Measurements from ENCODE around the gene THTPA. TPM values are rescaled to one million over a fixed set of nuclear protein-coding genes. Genes with fewer than 3 reads are reported as not detected.
A peak's percentile ranks its signal among the peaks of the same experiment; 100 is the strongest.

Gene THTPA
- total RNA-seq, 1 experiment from 2014 or later = 12.3 TPM

GRCh38 chr14:23555533-23555881, 564 bp upstream of the THTPA start:
- H3K36me3 ChIP-seq = no peaks in the 10 kb centered on the region
- DNase-seq = no peak
- H3K4me3 ChIP-seq = peak overlapping the region; percentile 100
- H3K27ac ChIP-seq = peak overlapping the region; percentile 89
- H3K4me1 ChIP-seq = peaks cover 7% of the 10 kb centered on the region; the same call in 1 of the 2 replicates
- no peaks in the 10 kb centered on the region for H3K27me3 ChIP-seq
- H3K9me3 ChIP-seq (replicated peaks) = no peaks in the 10 kb centered on the region

DNA sequence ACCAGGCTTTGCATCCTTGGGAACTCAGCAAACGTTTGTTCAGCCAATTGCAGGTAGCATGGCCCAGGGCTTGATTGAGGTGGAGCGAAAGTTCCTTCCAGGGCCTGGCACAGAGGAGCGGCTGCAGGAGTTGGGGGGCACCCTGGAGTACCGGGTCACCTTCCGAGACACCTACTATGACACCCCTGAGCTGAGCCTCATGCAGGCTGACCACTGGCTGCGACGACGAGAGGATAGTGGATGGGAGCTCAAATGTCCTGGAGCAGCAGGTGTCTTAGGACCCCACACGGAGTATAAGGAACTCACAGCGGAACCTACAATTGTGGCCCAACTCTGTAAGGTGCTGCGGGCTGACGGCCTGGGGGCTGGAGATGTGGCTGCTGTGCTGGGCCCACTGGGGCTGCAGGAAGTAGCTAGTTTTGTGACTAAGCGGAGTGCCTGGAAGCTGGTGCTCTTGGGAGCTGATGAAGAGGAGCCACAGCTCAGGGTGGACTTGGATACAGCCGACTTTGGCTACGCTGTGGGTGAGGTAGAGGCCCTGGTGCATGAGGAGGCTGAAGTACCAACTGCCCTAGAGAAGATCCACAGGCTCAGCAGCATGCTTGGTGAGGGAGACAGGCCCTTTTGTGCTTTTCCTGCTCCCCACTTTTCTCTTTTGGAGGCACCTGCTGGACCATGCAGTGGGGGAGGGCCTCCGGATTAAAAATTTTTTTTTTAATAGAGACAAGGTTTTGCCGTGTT, 799 bp downstream of the THTPA start:
- Histone ChIP-seq H3K36me3 (no peaks in the 10 kb centered on the region), H3K27ac (no peak overlapping the region), H3K4me1 (peaks cover 7% of the 10 kb centered on the region; the same call in 1 of the 2 replicates), H3K9me3 (replicated peaks) (no peaks in the 10 kb centered on the region), H3K27me3 (no peaks in the 10 kb centered on the region), H3K4me3 (peak overlapping the region; percentile 100)
- no peak for DNase-seq

DNA sequence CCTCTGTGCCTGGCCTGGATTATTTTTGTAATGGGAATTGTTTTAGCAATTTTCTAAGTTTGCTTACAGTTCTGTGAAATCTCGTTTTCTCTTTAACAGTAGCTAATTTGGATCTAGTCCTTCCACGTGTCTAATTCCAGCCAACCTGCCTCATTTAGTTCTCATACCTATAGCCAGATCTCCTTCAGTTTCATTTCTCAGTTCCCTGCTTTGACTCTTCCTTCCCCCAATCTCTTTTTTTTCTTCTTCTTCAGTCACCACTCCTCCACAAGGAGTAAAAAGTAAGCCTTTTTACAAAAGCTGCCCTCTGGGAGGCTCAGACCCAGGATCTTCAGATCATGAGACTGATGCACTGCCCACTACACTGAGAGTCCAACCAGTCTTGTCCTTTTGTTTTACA, 1.4 kb downstream of the THTPA start:
- H3K9me3 ChIP-seq (replicated peaks) = no peaks in the 10 kb centered on the region
- no peak for DNase-seq
- no peaks in the 10 kb centered on the region for H3K27me3 ChIP-seq
- H3K4me1 ChIP-seq = peaks cover 7% of the 10 kb centered on the region; the same call in 1 of the 2 replicates
- no peak overlapping the region for H3K27ac ChIP-seq
- H3K36me3 ChIP-seq = no peaks in the 10 kb centered on the region
- no peak overlapping the region for H3K4me3 ChIP-seq

DNA sequence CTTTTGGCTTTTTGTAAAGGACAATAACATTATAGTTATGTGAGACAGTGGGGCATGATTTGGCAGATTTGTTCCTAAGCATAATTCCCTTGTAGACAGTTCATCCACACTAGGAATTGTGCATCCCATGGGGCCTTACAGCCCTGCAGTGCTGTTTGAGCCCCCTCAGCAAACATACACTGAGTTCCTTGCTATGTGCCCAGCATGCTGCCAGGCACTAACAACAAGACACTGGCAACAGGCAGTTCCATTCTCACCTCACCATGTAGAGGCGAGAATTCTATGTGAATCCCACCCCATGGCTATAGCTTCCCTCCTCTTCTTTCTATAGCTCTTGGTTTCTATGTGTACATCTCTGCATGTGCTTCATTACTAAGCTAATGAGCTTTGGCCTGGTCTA, 1.9 kb downstream of the THTPA start:
- no peak overlapping the region for H3K4me3 ChIP-seq
- peaks cover 7% of the 10 kb centered on the region; the same call in 1 of the 2 replicates for H3K4me1 ChIP-seq
- no peaks in the 10 kb centered on the region for H3K36me3 ChIP-seq
- no peak overlapping the region for H3K27ac ChIP-seq
- DNase-seq = no peak
- no peaks in the 10 kb centered on the region for H3K27me3 ChIP-seq
- no peaks in the 10 kb centered on the region for H3K9me3 ChIP-seq (replicated peaks)

DNA sequence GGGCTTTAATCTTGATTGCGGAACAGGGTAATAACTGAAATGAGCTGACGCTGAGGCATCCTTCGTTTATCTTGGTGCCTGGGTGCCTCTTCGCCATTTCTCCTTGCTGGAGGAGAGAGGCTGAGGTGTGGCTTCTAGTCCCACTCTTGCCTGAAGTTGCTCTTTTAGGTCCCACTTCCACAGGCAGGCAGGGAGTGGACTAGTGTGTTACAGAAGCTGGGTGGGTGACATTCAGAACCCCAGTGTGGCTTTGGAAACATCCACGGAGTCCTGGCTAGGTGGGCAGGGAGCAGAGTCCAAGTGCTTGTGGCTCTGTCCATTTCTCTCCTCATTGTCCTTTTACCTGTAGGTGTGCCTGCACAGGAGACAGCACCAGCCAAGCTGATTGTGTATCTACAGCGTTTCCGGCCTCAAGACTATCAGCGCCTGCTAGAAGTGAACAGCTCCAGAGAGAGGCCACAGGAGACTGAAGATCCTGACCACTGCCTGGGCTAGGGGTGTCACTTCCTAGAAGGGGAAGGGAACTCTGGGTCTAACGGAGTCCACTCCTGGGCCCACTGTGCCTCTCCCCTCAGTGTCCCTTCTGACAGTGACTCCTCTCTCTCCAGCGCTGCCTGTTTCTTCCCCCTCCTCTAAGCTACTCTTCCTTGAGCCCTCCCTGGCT, 2.4 kb downstream of the THTPA start:
- DNase-seq = no peak
- no peaks in the 10 kb centered on the region for H3K36me3 ChIP-seq
- H3K9me3 ChIP-seq (replicated peaks) = no peaks in the 10 kb centered on the region
- H3K27me3 ChIP-seq = no peaks in the 10 kb centered on the region
- no peak overlapping the region for H3K4me3 ChIP-seq
- no peak overlapping the region for H3K27ac ChIP-seq
- H3K4me1 ChIP-seq = peaks cover 7% of the 10 kb centered on the region; the same call in 1 of the 2 replicates

- Histone ChIP-seq H3K27me3 (no peaks in the 10 kb centered on the region), H3K4me3 (no peak overlapping the region), H3K27ac (no peak overlapping the region), H3K36me3 (no peaks in the 10 kb centered on the region), H3K4me1 (peaks cover 7% of the 10 kb centered on the region; the same call in 1 of the 2 replicates), H3K9me3 (replicated peaks) (no peaks in the 10 kb centered on the region)
- peak; percentile 66 to 78 for DNase-seq
Observed at GRCh38 chr14:23559010-23559925, 3.2 kb downstream of the THTPA start.

DNA sequence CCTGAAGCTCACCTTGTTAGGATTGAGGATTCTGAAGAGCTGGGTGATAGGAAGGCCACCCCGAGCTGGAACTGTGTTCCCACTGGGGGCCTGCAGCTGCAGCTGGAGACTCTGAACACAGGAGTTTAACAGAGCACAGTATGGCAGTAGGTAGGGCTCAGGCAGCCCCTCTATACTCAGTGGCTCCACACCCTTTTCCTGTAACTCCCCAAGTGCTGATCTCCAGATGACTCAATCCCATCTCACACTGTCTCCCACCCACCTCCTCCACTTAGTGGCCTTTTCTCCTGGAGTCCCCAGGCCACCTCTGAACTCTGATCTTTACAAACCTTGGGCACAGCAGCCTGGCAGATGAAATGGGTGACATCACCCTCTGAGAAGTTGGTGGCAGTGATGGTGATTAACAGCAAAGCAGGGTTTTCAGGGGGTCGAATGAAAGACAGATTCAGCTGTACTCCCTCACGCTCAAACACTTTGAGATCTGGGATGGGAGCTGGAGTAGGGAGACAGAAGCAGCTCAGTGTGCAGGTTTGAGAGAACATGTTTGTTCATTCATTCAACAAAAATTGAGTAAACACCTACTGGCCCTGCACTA, 4.0 kb downstream of the THTPA start:
- H3K9me3 ChIP-seq (replicated peaks) = no peaks in the 10 kb centered on the region
- H3K36me3 ChIP-seq = no peaks in the 10 kb centered on the region
- no peak overlapping the region for H3K4me3 ChIP-seq
- no peak overlapping the region for H3K27ac ChIP-seq
- H3K27me3 ChIP-seq = no peaks in the 10 kb centered on the region
- H3K4me1 ChIP-seq = peaks cover 7% of the 10 kb centered on the region; the same call in 1 of the 2 replicates
- no peak for DNase-seq

DNA sequence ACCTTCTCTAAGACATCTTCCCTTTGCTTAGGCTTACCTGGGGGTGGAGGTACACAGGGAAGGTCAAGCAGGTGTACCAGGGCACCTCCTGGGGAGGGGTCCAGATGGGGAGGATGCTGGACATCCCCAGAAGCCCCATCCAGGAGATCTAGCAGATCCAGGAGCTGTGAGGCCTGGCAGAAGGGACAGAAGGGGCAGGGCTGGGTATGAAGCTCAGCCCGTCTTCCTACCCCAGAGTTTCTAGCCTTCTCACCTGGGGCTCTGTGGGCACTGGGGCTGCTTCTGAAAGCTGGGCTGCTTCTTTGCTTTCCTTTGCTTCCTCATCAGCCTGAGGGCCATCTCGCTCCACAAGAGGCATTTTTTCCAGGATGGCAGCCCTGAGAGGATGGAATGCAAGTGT, 5.2 kb downstream of the THTPA start:
- no peaks in the 10 kb centered on the region for H3K9me3 ChIP-seq (replicated peaks)
- no peak for DNase-seq
- no peaks in the 10 kb centered on the region for H3K36me3 ChIP-seq
- H3K4me3 ChIP-seq = no peak overlapping the region
- H3K27ac ChIP-seq = no peak overlapping the region
- H3K4me1 ChIP-seq = peaks cover 6% of the 10 kb centered on the region; the same call in 1 of the 2 replicates
- H3K27me3 ChIP-seq = peaks cover 5% of the 10 kb centered on the region; the same call in 1 of the 2 replicates

DNA sequence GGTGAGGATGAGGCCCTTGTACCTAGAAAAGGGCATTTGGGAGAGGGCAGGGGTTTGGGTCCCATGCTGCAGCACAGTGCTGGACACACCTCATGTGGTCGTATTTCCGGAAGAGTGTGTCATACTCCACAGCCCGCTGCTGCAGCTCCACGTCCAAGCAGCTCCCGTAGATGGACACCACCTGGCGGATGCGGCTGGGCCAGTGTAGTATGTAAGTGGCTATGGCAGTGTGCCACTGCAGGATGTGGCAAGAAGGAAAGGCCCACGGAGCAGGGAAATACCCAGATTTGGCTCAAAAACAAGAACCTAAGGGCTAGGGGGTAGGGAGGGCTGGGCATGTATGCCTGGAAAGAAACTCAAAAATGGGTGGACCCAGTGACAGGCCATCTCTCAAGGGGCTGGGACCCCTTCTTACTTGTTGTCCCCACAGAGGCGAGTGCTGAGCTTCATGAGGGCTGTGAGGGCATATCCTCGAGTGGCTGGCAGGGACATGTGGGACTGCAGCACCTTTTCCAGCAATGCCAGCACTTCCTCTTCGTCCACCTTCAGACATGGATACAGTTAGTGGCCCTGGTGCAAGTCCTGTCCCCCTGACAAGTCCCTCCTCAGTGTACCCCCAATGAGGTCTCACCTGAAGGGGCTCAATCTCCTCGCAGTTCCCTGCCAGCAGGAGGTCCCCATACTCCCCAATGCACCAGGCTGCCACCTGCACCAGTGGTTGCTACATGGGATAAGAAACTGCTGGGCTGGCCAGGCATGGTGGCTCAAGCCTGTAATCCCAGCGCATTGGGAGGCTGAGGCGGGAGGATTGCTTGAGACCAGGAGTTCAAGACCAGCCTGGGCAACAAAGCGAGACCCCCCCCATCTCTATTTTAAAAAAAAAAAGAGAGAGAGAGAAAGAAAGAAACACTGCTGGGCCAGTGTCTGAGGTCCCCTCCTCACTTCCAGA, 6.1 kb downstream of the THTPA start:
- Histone ChIP-seq H3K27me3 (peaks cover 13% of the 10 kb centered on the region; the same call in 1 of the 2 replicates), H3K27ac (no peak overlapping the region), H3K36me3 (no peaks in the 10 kb centered on the region), H3K4me3 (no peak overlapping the region), H3K9me3 (replicated peaks) (no peaks in the 10 kb centered on the region), H3K4me1 (no peaks in the 10 kb centered on the region)
- DNase-seq = peak in 1 of 2 experiments; percentile 24

DNA sequence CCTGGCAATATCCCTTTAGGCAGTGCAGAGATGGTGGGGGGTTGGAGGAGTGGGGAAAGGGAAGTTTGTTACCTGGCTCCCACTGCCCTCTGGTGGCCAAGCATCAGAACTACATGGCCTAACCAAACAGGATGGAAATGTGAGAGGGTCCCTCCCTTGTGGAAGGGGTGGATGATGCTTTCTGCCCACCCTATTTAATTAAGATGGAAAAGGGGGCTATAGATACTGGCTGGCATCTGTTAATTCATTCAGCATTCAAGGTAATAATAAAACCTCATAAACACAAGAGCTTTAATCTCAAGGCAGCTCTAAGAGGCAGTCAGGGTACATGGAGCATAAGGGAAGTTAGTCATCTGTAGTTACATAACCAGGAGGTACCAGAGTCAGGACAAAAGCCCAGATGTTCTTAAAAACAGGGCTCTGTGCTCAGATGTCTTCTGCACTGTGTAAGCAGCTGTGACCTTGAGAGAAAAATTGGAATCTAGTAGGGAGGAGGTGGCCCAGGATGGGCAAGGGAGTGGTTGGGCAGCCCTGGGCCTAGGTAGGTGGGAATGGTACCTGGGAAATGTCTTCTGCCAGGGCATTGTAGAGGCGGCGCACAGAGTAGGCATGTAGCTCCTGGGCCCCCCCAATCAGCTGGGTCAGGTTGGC, 6.9 kb downstream of the THTPA start:
- Histone ChIP-seq H3K4me1 (no peaks in the 10 kb centered on the region), H3K9me3 (replicated peaks) (no peaks in the 10 kb centered on the region), H3K4me3 (no peak overlapping the region), H3K36me3 (no peaks in the 10 kb centered on the region), H3K27me3 (peaks cover 13% of the 10 kb centered on the region), H3K27ac (no peak overlapping the region)
- DNase-seq = peak; percentile 53 to 79

DNA sequence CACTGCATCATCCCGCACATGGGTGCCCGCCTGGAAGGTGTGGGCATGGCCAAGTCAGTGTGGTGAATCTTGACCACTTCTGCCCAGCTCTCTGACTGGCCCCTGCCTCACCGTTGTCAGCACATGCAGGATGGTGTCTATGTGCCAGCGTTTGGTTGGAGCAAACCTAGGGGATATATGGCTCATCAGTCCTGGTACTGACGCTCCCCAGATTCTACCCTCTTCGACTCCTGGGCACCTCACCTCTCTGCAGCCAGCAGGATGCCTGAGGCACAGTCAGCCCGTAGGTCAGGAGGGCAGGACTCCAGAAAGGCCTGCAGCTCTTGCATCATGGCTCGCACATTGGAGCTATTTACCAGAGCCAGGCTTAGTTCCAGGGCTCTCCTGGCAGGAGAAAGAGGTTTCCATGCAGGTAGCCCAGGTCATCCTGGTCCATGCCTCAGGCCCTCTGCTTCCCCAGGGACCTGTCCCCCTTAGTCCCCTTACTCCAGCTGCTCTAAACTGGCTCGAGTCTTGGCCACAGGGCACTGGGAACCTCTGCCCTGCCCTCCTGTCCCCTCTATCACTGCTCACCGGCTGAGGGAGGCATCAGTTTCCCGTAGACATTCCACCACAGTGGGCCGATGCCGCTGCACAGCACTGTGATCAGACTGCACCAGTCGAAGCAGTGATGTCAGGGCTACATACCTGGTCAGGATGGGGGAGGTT, 7.6 kb downstream of the THTPA start:
- Histone ChIP-seq H3K9me3 (replicated peaks) (no peaks in the 10 kb centered on the region), H3K36me3 (no peaks in the 10 kb centered on the region), H3K4me3 (no peak overlapping the region), H3K27ac (no peak overlapping the region), H3K27me3 (peaks cover 17% of the 10 kb centered on the region), H3K4me1 (no peaks in the 10 kb centered on the region)
- no peak for DNase-seq

DNA sequence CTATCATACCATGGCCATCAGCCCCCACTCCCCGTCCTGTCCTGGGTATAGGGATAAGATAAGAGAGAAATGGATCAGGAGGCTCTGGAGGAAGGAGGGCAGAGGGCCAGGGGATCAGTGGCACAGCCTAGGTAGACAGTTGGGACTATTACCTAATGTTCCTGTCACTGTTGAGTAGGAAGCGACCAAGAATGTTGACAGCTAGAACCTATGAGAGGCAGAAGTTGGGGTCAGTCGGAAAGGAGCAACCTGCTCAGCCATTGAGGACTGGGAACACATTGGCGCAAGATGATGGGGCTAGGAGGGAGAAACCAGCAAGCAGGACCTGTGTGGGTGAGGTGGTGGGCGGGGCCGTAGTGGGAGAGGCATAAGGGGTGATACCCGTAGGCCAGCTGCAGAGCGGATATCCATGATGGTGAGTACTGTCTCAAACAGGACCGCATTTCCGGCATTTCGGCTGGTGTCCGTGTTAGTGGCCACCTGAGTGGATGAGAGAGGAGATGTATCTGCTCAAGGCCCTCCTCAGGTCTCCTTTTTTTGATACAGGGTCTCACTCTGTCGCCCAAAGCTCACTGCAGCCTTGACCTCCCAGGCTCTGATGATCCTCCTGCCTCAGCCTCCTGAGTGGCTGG, 8.2 kb downstream of the THTPA start:
- DNase-seq = no peak
- Histone ChIP-seq H3K27ac (no peak overlapping the region), H3K36me3 (no peaks in the 10 kb centered on the region), H3K27me3 (peaks cover 22% of the 10 kb centered on the region), H3K9me3 (replicated peaks) (no peaks in the 10 kb centered on the region), H3K4me3 (no peak overlapping the region), H3K4me1 (no peaks in the 10 kb centered on the region)

Data from SJCRH30 (cell line).